ENCODE data around the gene SLC25A21. TPM values are rescaled to one million over a fixed set of nuclear protein-coding genes. Genes with fewer than 3 reads are reported as not detected.

The SLC25A21 gene
- total and polyA plus RNA-seq, 2 experiments from 2014 or later, result 10.6 to 12.1 TPM

DNA sequence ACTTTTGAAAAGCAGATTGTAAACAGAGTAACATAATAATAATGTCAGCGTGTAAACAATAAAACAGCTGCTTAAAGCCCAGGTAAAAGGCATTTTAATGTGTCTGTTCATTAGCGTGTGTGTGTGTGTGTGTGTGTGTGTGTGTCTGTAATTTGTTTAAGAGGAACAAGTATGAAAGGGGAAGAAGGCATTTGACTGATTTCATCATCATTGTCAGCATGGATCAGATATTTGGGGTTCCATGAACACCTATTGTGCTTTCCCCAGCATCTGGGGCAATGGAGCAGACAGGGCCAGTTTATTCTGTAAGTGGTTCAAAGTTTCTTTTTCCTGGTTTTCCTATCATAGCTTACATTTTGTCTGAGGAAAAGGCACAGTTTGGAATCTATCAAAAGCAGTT is 28.9 kb downstream of the SLC25A21 start:
- H3K27ac Mint-ChIP-seq, result no peak overlapping the region
- no peaks in the 10 kb centered on the region for H3K9me3 Mint-ChIP-seq
- H3K4me1 Mint-ChIP-seq, result peaks cover 12% of the 10 kb centered on the region; the same call in 2 of the 3 replicates
- TF ChIP-seq, protein P1, sequence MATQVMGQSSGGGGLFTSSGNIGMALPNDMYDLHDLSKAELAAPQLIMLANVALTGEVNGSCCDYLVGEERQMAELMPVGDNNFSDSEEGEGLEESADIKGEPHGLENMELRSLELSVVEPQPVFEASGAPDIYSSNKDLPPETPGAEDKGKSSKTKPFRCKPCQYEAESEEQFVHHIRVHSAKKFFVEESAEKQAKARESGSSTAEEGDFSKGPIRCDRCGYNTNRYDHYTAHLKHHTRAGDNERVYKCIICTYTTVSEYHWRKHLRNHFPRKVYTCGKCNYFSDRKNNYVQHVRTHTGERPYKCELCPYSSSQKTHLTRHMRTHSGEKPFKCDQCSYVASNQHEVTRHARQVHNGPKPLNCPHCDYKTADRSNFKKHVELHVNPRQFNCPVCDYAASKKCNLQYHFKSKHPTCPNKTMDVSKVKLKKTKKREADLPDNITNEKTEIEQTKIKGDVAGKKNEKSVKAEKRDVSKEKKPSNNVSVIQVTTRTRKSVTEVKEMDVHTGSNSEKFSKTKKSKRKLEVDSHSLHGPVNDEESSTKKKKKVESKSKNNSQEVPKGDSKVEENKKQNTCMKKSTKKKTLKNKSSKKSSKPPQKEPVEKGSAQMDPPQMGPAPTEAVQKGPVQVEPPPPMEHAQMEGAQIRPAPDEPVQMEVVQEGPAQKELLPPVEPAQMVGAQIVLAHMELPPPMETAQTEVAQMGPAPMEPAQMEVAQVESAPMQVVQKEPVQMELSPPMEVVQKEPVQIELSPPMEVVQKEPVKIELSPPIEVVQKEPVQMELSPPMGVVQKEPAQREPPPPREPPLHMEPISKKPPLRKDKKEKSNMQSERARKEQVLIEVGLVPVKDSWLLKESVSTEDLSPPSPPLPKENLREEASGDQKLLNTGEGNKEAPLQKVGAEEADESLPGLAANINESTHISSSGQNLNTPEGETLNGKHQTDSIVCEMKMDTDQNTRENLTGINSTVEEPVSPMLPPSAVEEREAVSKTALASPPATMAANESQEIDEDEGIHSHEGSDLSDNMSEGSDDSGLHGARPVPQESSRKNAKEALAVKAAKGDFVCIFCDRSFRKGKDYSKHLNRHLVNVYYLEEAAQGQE (IDR thresholded peaks at IDR 0.05; ENCODE audit: unreplicated experiment), result no peak
- TF ChIP-seq CREB1 (CRISPR knock-in tag; IDR thresholded peaks at IDR 0.05; ENCODE audit: low read depth) (no peak), JUNB (IDR thresholded peaks at IDR 0.05; ENCODE audit: unreplicated experiment) (no peak), ZNF331 (CRISPR knock-in tag; IDR thresholded peaks at IDR 0.05; ENCODE audit: low read depth) (no peak), ZNF114 (CRISPR knock-in tag; IDR thresholded peaks at IDR 0.05) (no peak), POLR2AphosphoS5 (IDR thresholded peaks at IDR 0.05; ENCODE audit: low read depth) (no peak), EZH2phosphoT487 (IDR thresholded peaks at IDR 0.05; ENCODE audit: unreplicated experiment) (no peak), NANOG (IDR thresholded peaks at IDR 0.05; ENCODE audit: borderline replicate concordance) (no peak)
- TF ChIP-seq, protein P2, sequence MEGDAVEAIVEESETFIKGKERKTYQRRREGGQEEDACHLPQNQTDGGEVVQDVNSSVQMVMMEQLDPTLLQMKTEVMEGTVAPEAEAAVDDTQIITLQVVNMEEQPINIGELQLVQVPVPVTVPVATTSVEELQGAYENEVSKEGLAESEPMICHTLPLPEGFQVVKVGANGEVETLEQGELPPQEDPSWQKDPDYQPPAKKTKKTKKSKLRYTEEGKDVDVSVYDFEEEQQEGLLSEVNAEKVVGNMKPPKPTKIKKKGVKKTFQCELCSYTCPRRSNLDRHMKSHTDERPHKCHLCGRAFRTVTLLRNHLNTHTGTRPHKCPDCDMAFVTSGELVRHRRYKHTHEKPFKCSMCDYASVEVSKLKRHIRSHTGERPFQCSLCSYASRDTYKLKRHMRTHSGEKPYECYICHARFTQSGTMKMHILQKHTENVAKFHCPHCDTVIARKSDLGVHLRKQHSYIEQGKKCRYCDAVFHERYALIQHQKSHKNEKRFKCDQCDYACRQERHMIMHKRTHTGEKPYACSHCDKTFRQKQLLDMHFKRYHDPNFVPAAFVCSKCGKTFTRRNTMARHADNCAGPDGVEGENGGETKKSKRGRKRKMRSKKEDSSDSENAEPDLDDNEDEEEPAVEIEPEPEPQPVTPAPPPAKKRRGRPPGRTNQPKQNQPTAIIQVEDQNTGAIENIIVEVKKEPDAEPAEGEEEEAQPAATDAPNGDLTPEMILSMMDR (conservative IDR thresholded peaks at IDR 0.05; ENCODE audit: low read depth in 2 of 2), result no peak
- TF ChIP-seq, protein P3, sequence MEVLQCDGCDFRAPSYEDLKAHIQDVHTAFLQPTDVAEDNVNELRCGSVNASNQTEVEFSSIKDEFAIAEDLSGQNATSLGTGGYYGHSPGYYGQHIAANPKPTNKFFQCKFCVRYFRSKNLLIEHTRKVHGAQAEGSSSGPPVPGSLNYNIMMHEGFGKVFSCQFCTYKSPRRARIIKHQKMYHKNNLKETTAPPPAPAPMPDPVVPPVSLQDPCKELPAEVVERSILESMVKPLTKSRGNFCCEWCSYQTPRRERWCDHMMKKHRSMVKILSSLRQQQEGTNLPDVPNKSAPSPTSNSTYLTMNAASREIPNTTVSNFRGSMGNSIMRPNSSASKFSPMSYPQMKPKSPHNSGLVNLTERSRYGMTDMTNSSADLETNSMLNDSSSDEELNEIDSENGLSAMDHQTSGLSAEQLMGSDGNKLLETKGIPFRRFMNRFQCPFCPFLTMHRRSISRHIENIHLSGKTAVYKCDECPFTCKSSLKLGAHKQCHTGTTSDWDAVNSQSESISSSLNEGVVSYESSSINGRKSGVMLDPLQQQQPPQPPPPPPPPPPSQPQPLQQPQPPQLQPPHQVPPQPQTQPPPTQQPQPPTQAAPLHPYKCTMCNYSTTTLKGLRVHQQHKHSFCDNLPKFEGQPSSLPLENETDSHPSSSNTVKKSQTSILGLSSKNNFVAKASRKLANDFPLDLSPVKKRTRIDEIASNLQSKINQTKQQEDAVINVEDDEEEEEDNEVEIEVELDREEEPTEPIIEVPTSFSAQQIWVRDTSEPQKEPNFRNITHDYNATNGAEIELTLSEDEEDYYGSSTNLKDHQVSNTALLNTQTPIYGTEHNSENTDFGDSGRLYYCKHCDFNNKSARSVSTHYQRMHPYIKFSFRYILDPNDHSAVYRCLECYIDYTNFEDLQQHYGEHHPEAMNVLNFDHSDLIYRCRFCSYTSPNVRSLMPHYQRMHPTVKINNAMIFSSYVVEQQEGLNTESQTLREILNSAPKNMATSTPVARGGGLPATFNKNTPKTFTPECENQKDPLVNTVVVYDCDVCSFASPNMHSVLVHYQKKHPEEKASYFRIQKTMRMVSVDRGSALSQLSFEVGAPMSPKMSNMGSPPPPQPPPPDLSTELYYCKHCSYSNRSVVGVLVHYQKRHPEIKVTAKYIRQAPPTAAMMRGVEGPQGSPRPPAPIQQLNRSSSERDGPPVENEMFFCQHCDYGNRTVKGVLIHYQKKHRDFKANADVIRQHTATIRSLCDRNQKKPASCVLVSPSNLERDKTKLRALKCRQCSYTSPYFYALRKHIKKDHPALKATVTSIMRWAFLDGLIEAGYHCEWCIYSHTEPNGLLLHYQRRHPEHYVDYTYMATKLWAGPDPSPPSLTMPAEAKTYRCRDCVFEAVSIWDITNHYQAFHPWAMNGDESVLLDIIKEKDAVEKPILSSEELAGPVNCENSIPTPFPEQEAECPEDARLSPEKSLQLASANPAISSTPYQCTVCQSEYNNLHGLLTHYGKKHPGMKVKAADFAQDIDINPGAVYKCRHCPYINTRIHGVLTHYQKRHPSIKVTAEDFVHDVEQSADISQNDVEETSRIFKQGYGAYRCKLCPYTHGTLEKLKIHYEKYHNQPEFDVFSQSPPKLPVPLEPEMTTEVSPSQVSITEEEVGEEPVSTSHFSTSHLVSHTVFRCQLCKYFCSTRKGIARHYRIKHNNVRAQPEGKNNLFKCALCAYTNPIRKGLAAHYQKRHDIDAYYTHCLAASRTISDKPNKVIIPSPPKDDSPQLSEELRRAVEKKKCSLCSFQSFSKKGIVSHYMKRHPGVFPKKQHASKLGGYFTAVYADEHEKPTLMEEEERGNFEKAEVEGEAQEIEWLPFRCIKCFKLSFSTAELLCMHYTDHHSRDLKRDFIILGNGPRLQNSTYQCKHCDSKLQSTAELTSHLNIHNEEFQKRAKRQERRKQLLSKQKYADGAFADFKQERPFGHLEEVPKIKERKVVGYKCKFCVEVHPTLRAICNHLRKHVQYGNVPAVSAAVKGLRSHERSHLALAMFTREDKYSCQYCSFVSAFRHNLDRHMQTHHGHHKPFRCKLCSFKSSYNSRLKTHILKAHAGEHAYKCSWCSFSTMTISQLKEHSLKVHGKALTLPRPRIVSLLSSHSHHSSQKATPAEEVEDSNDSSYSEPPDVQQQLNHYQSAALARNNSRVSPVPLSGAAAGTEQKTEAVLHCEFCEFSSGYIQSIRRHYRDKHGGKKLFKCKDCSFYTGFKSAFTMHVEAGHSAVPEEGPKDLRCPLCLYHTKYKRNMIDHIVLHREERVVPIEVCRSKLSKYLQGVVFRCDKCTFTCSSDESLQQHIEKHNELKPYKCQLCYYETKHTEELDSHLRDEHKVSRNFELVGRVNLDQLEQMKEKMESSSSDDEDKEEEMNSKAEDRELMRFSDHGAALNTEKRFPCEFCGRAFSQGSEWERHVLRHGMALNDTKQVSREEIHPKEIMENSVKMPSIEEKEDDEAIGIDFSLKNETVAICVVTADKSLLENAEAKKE (CRISPR knock-in tag; IDR thresholded peaks at IDR 0.05), result no peak
- TF ChIP-seq, protein P4, sequence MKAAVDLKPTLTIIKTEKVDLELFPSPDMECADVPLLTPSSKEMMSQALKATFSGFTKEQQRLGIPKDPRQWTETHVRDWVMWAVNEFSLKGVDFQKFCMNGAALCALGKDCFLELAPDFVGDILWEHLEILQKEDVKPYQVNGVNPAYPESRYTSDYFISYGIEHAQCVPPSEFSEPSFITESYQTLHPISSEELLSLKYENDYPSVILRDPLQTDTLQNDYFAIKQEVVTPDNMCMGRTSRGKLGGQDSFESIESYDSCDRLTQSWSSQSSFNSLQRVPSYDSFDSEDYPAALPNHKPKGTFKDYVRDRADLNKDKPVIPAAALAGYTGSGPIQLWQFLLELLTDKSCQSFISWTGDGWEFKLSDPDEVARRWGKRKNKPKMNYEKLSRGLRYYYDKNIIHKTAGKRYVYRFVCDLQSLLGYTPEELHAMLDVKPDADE (IDR thresholded peaks at IDR 0.05), result no peak
- no peaks in the 10 kb centered on the region for H3K36me3 Mint-ChIP-seq (ENCODE audit: low read depth)
- Histone ChIP-seq H3K4me3 (no peak overlapping the region), H3K27me3 (ENCODE audit: insufficient read depth) (no peaks in the 10 kb centered on the region), H3K9me2 (ENCODE audit: insufficient read depth) (no peaks in the 10 kb centered on the region), H3K4me1 (ENCODE audit: insufficient read depth) (no peaks in the 10 kb centered on the region), H4K20me1 (replicated peaks; ENCODE audit: insufficient read depth) (no peaks in the 10 kb centered on the region), H3K79me2 (replicated peaks; ENCODE audit: insufficient read depth) (no peaks in the 10 kb centered on the region), H3K27ac (ENCODE audit: low read depth) (no peak overlapping the region), H3K36me3 (ENCODE audit: insufficient read depth) (no peaks in the 10 kb centered on the region), H3F3A (replicated peaks; ENCODE audit: low read depth) (no peaks in the 10 kb centered on the region), H2AFZ (no peak overlapping the region), H3K4me2 (no peak overlapping the region)
- H3K27me3 Mint-ChIP-seq (ENCODE audit: insufficient read depth, low read depth, poor library complexity), result no peaks in the 10 kb centered on the region
- H3K4me3 Mint-ChIP-seq, result no peak overlapping the region
- DNase-seq (ENCODE audit: low spot score), result no peak
- ATAC-seq, result no peak

Data from GM23338 (cell line).